LNCAP (cell line): ENCODE measurements around the gene PBX2.

Experiments used
- CTCF ChIP-seq: fragments of 450-650 bp; IDR thresholded peaks from 2 replicates; pipeline ENCODE4 v1.5.1; 2017; ENCODE audit warnings: mild to moderate bottlenecking

The PBX2 gene

GRCh38 chr6:32137454-32137853 is 52.5 kb downstream of the PBX2 start:
- TF ChIP-seq CTCF, result no peak
